Epithelial cell of proximal tubule (primary cell): ENCODE data around the gene SHISA6. TPM values are rescaled to one million over a fixed set of nuclear protein-coding genes. Genes with fewer than 3 reads are reported as not detected.

ENCODE experiments used
- DNase-seq: peaks from one replicate; pipeline ENCODE4 v3.0.0-alpha.2; 2011; ENCODE audit warnings: low read depth
- H3K4me3 ChIP-seq: 2 replicates; pipeline ENCODE4 v1.5.1; 2011; ENCODE audit warnings: low read depth, mild to moderate bottlenecking, low read length
- total RNA-seq: library from RNA; depleted of rRNA; stranded (reverse); fragments of >200 nt; gene quantifications from 2 replicates; pipeline ENCODE4 v1.2.3, GENCODE V29; 2015
- TF ChIP-seq, protein P1 (sequence below): conservative IDR thresholded peaks from 2 replicates; pipeline ENCODE4 v1.5.1; 2012; ENCODE audit warnings: low read depth, mild to moderate bottlenecking, low read length

SHISA6 gene
- total RNA-seq, 1 donor from 2014 or later: not detected

DNA sequence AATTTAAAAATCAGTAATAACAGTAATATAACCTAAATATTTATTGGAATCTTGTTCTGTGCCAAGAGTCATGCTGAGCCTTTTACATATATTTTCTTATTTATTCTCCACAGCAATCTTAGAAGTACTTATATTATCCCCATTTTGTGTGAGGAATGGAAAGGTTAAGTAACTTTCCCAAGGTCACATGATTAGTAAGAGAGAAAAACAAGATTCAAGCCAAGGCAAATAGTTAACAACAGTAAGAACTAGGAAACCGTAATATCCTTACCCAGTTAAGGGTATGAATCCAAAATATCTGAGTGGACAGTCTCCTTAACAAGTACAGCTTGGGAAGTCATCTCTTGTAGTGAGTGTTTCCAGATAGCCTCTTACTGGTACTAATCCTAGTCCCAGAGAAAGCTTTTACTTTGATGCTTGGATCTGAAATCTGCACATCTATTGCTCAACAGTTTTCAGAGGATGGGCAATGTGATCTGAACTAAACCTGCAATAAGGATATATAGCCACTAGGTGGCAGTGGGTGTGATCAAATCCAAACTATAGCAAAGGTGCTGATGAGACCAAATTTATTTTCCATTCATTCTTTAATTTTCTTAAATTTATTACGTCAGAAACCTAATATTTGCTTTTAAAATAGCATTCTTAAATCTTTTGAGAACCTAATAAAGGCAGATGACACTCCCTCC, 23.3 kb downstream of the SHISA6 start:
- DNase-seq: no peak
- TF ChIP-seq, protein P1, sequence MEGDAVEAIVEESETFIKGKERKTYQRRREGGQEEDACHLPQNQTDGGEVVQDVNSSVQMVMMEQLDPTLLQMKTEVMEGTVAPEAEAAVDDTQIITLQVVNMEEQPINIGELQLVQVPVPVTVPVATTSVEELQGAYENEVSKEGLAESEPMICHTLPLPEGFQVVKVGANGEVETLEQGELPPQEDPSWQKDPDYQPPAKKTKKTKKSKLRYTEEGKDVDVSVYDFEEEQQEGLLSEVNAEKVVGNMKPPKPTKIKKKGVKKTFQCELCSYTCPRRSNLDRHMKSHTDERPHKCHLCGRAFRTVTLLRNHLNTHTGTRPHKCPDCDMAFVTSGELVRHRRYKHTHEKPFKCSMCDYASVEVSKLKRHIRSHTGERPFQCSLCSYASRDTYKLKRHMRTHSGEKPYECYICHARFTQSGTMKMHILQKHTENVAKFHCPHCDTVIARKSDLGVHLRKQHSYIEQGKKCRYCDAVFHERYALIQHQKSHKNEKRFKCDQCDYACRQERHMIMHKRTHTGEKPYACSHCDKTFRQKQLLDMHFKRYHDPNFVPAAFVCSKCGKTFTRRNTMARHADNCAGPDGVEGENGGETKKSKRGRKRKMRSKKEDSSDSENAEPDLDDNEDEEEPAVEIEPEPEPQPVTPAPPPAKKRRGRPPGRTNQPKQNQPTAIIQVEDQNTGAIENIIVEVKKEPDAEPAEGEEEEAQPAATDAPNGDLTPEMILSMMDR: peak; percentile 39
- no peak overlapping the region for H3K4me3 ChIP-seq

DNA sequence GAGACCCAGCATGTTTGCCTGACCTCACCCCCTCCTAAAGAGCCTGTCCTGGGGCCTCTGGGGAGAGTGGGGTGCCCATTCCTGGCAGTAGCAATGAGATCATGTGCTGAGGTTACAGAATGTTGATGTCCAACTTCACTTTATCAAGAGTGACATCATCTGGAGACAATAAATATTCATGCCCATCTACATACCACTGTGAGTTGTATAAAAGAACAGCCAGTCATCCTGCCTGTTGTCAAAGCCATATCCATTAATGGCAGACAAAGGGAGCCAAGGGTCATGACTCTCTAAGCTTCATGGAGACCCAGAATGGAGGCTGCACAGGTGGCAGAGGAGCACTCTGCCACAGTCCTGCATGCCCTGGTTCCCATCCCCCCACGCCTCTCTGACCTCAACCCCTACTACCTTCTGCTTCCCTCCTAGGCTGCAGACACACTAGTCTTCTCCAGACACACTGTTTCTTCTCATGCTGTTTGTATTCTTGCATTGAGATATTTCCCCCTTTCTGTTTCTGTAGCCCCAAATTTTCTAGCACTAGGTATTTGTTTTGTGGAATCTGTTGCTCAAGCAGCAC, 27.1 kb downstream of the SHISA6 start:
- no peak overlapping the region for H3K4me3 ChIP-seq
- DNase-seq: no peak
- TF ChIP-seq, protein P1: no peak

DNA sequence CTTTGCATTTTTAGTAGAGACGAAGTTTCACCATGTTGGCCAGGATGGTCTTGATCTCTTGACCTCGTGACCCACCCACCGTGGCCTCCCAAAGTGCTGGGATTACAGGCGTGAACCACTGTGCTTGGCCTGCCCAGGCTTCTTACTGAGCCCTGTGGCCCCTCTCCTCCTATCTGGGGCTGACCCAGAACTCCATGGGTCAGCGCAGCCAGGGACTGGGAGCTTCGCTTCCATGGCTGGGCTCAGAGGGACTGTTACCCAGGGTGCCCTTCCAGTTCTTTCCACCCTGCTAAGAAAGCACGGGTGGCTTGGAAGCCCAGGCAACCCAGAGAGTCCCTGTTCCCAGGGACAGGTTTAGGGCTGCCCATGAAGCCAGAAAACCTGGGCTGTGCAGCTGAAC, 28.2 kb downstream of the SHISA6 start:
- H3K4me3 ChIP-seq: no peak overlapping the region
- TF ChIP-seq, protein P1: no peak
- DNase-seq: no peak

DNA sequence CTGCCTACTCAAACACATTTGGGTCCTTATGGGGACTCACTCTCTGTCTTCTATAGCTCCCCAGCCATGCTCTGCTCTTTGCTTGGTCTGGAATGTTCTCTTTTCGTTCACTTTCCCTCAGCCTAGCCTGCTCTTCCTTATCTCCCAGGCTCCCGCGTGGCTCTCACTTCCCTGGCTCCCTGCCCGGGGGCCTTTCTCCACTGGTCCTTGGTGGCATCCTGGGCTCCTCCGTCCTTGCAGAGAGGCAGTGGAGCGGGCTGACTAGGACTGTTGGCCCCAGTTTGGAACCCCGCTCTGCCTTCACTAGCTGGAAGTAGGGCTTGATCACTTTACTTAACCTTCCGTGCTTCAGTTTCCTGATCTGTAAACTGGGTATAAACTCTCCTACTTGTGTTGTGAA, 31.2 kb downstream of the SHISA6 start:
- DNase-seq: no peak
- H3K4me3 ChIP-seq: no peak overlapping the region
- TF ChIP-seq, protein P1: no peak

DNA sequence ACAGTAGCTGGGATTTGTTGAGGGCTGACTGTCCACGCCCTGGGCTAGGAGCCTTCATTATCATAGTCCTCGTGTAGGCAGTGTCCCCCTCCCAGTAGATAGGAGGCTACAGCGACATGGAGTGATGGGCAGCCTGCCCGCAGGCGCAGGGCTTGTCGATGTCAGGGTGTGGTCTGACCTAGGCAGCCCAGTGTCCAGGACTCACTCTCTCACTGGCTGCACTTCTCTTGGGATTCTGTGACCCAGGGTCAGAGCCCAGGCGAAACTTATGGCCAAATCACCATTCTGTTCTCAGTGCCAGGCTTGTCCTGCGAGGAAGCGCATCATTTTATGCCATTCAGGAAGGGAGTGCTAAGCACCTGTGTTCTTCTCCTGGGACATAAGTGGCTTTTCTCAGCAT, 32.6 kb downstream of the SHISA6 start:
- H3K4me3 ChIP-seq: no peak overlapping the region
- DNase-seq: no peak
- TF ChIP-seq, protein P1: no peak

DNA sequence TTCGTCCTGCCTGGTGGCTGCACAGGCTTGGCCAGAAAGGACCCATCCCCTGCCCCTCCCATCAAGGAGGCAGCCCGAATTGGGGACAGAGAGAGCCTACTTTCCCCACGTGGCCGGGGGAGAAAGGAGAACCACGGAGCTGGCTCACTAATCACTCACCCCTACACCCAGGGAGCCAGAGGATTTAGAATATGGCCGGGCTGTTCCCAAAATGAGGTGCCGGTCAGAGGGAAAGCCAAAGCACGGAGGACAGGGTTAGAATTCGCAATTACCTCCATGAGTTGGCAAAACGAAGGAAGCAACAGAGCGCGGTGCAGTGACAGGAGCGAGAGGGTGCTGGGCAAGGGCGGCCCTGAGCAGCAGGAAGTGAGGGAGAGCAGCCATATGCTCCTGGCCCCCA, 33.1 kb downstream of the SHISA6 start:
- TF ChIP-seq, protein P1: no peak
- H3K4me3 ChIP-seq: no peak overlapping the region
- no peak for DNase-seq

DNA sequence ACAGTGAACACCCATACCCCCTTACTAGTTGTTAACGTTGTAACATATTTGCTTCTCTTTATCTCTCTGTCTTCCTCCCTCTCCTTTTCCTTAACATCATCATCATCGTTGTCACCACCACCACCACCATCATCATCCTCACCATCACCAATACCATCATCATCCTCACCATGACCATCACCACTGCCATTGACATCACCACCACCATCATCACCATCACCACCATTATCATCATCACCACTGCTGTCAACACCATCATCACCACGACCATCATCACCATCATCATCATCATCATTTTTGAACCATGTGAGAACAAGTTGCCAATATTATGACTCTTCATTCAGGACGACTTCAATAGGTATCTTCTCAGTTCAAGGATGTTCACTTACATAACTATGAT, 35.5 kb downstream of the SHISA6 start:
- DNase-seq: no peak
- no peak overlapping the region for H3K4me3 ChIP-seq
- TF ChIP-seq, protein P1: no peak
